Fibroblast of villous mesenchyme (primary cell): Measurements from ENCODE around the gene WASF2. TPM values are rescaled to one million over a fixed set of nuclear protein-coding genes. Genes with fewer than 3 reads are reported as not detected.
"Not testable (repeated sequence)": the region's sequence is repeated elsewhere in the genome, so short reads cannot be mapped to it uniquely, and the experiment has no call there.

Experiments used
- DNase-seq: peaks from one replicate; pipeline ENCODE4 v3.0.0-alpha.2; 2010; ENCODE audit warnings: low read depth
- H3K4me3 ChIP-seq: 2 replicates; pipeline ENCODE4 v1.5.1; 2011; ENCODE audit warnings: low read depth, mild to moderate bottlenecking, low read length
- CTCF ChIP-seq: IDR thresholded peaks from 2 replicates; pipeline ENCODE4 v1.5.1; 2012; ENCODE audit warnings: low read depth, mild to moderate bottlenecking, low read length; ENCODE audit not compliant: insufficient read depth
- total RNA-seq: library from RNA; depleted of rRNA; stranded (reverse); fragments of >200 nt; gene quantifications from 2 replicates; pipeline ENCODE4 v1.2.3, GENCODE V29; 2012

The WASF2 gene
- total RNA-seq, 1 donor = 16.0 TPM

- TF ChIP-seq CTCF = no peak
- no peak overlapping the region for H3K4me3 ChIP-seq
- no peak for DNase-seq
Measured at GRCh38 chr1:27503844-27504587, 14.0 kb upstream of the WASF2 start.

DNA sequence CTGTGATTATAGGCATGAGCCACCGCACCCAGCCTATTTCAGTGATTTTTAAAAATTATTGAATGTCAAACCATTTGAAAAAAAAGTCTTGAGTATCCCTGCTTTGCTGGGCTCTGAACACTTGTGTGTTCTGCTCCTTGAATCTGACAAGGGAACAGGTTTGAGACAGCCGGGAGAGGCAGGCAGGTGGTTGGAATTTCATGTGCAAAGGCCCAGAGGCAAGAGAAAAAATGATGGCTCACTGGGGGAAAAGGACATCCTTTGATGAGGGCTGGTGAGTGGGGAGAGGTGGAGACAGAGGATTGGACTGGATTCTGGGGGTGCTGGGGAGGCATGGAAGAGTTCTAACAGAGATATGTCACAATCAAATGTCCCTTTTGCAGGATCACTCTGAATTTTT is 13.1 kb upstream of the WASF2 start:
- no peak overlapping the region for H3K4me3 ChIP-seq
- no peak for DNase-seq
- no peak for TF ChIP-seq CTCF

DNA sequence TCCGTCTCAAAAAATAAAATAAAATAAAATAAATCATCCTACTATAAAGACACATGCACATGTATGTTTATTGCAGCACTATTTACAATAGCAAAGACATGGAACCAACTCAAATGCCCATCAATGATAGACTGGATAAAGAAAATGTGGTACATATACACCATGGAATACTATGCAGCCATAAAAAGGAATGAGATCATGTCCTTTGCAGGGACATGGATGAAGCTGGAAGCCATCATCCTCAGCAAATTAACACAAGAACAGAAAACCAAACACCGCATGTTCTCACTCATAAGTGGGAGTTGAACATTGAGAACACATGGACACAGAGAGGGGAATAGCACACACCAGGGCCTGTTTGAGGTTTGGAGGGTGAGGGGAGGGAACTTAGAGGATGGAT is 11.2 kb upstream of the WASF2 start:
- H3K4me3 ChIP-seq, DNase-seq: not testable (repeated sequence)

DNA sequence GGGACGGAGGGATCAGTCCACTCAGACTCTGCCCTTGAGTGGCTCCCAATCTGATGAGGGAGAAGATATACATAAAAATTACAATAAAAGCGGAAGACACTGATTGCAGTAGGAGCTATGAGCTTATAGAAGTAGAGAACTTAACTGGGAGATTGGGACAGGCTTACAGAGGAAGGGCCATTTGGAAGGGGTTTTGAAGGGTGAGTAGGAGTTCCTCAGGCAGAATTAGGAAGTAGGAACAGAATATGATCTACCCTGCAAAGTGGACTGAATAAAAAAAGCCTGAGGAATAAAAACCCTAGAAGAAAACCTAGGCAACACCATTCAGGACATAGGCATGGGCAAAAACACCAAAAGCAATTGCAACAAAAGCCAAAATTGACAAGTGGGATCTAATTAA is 9.2 kb upstream of the WASF2 start:
- no peak for DNase-seq
- H3K4me3 ChIP-seq = no peak overlapping the region
- TF ChIP-seq CTCF = no peak

- DNase-seq = peak; percentile 19
- H3K4me3 ChIP-seq = no peak overlapping the region
- peak; percentile 51 for TF ChIP-seq CTCF
Measured at GRCh38 chr1:27496604-27497155, 6.7 kb upstream of the WASF2 start.

GRCh38 chr1:27492796-27493195 is 2.8 kb upstream of the WASF2 start:
- no peak overlapping the region for H3K4me3 ChIP-seq
- TF ChIP-seq CTCF = no peak
- DNase-seq = no peak

DNA sequence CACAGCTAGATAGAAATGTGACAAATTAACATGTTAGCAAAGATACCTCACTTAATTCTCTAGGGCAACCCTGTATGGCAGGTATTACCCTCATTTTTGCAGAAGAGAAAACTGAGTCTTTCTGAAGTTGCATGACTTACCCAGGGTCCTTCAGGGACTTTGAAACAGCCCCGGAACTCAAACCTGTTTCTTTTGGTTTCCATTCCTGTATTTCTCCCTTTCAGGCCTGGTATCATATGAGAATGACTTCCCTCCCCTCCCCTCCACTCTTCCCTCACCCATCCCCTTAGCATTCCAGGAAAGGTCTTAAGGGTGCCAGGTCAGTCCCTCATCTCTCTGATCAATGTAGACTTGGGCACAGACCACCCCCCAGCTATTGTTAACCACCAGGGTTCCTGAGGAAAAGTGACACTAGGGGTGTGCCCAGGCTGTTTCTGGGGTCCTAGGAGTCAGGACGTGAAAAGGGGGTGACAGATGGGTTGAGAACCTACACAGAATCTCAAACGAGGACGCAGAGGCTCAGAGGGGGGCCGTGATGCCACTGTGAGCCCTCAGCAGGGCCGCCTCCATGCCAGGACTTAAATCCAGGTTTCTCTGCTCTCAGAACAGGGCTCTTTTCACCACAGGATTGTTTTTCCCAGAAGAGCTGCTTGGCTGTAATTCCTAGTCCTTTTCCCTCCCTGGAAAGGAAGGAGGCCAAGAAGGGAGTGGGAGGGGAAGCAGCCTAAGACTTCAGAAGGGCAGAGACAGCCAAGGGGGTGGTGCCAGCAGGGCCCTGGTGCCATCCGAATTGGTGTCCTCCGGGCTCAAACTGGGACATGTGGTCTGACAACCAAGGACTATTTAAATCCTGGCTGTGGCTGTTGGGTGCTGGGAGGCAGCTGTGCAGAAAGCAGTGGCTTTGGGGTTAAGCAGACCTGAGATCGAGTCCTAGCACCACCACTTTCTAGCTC is 2.1 kb upstream of the WASF2 start:
- no peak for DNase-seq
- TF ChIP-seq CTCF = no peak

More for the DNA sequence above, 2.1 kb upstream of the WASF2 start:
- no peak overlapping the region for H3K4me3 ChIP-seq
